ENCODE measurements around the gene PXDN.
"Not testable (repeated sequence)": the region's sequence is repeated elsewhere in the genome, so short reads cannot be mapped to it uniquely, and the experiment has no call there.

The PXDN gene

GRCh38 chr2:1625281-1626001 is 118.9 kb downstream of the PXDN start:
- Histone ChIP-seq H3K27me3 (ENCODE audit: insufficient read depth, low read depth) (no peaks in the 10 kb centered on the region), H3K27ac (no peak overlapping the region), H3K4me1 (ENCODE audit: low read depth, poor library complexity, severe bottlenecking) (no peaks in the 10 kb centered on the region), H3K4me2 (no peak overlapping the region), H2AFZ (ENCODE audit: low read depth) (no peak overlapping the region), H3K36me3 (ENCODE audit: insufficient read depth) (no peaks in the 10 kb centered on the region), H3K9ac (no peak overlapping the region), H4K20me1 (ENCODE audit: insufficient read depth) (no peaks in the 10 kb centered on the region), H3K4me3 (IDR thresholded peaks at IDR 0.05; ENCODE audit: insufficient read depth, low read depth, low read length) (no peak overlapping the region), H3K79me2 (ENCODE audit: insufficient read depth, low read depth) (no peaks in the 10 kb centered on the region)
- TF ChIP-seq, protein P1, sequence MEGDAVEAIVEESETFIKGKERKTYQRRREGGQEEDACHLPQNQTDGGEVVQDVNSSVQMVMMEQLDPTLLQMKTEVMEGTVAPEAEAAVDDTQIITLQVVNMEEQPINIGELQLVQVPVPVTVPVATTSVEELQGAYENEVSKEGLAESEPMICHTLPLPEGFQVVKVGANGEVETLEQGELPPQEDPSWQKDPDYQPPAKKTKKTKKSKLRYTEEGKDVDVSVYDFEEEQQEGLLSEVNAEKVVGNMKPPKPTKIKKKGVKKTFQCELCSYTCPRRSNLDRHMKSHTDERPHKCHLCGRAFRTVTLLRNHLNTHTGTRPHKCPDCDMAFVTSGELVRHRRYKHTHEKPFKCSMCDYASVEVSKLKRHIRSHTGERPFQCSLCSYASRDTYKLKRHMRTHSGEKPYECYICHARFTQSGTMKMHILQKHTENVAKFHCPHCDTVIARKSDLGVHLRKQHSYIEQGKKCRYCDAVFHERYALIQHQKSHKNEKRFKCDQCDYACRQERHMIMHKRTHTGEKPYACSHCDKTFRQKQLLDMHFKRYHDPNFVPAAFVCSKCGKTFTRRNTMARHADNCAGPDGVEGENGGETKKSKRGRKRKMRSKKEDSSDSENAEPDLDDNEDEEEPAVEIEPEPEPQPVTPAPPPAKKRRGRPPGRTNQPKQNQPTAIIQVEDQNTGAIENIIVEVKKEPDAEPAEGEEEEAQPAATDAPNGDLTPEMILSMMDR (conservative IDR thresholded peaks at IDR 0.05; ENCODE audit: low read depth, low read length), result no peak

GRCh38 chr2:1623906-1624445 is 120.3 kb downstream of the PXDN start:
- H2AFZ ChIP-seq (ENCODE audit: low read depth), result no peak overlapping the region
- no peaks in the 10 kb centered on the region for H3K27me3 ChIP-seq (ENCODE audit: insufficient read depth, low read depth)
- H4K20me1 ChIP-seq (ENCODE audit: insufficient read depth), result no peaks in the 10 kb centered on the region
- no peak overlapping the region for H3K4me3 ChIP-seq (IDR thresholded peaks at IDR 0.05; ENCODE audit: insufficient read depth, low read depth, low read length)
- no peak overlapping the region for H3K4me2 ChIP-seq
- TF ChIP-seq, protein P1 (conservative IDR thresholded peaks at IDR 0.05; ENCODE audit: low read depth, low read length), result no peak
- H3K4me1 ChIP-seq (ENCODE audit: low read depth, poor library complexity, severe bottlenecking), result no peaks in the 10 kb centered on the region
- no peaks in the 10 kb centered on the region for H3K36me3 ChIP-seq (ENCODE audit: insufficient read depth)
- no peak overlapping the region for H3K27ac ChIP-seq
- no peak overlapping the region for H3K9ac ChIP-seq
- H3K79me2 ChIP-seq (ENCODE audit: insufficient read depth, low read depth), result no peaks in the 10 kb centered on the region

- Histone ChIP-seq H3K79me2 (ENCODE audit: insufficient read depth, low read depth) (no peaks in the 10 kb centered on the region), H3K4me3 (IDR thresholded peaks at IDR 0.05; ENCODE audit: insufficient read depth, low read depth, low read length) (no peak overlapping the region), H3K9ac (no peak overlapping the region), H2AFZ (ENCODE audit: low read depth) (no peak overlapping the region), H3K4me2 (no peak overlapping the region), H4K20me1 (ENCODE audit: insufficient read depth) (no peaks in the 10 kb centered on the region), H3K27ac (no peak overlapping the region), H3K4me1 (ENCODE audit: low read depth, poor library complexity, severe bottlenecking) (no peaks in the 10 kb centered on the region), H3K27me3 (ENCODE audit: insufficient read depth, low read depth) (no peaks in the 10 kb centered on the region), H3K36me3 (ENCODE audit: insufficient read depth) (no peaks in the 10 kb centered on the region)
- TF ChIP-seq, protein P1 (conservative IDR thresholded peaks at IDR 0.05; ENCODE audit: low read depth, low read length), result no peak
Measured at GRCh38 chr2:1622521-1623200, 121.7 kb downstream of the PXDN start.

- not testable (repeated sequence) for H3K4me3 ChIP-seq (IDR thresholded peaks at IDR 0.05; ENCODE audit: insufficient read depth, low read depth, low read length); H3K4me1 ChIP-seq (ENCODE audit: low read depth, poor library complexity, severe bottlenecking)
Measured at GRCh38 chr2:1621976-1622375, 122.3 kb downstream of the PXDN start.

DNA sequence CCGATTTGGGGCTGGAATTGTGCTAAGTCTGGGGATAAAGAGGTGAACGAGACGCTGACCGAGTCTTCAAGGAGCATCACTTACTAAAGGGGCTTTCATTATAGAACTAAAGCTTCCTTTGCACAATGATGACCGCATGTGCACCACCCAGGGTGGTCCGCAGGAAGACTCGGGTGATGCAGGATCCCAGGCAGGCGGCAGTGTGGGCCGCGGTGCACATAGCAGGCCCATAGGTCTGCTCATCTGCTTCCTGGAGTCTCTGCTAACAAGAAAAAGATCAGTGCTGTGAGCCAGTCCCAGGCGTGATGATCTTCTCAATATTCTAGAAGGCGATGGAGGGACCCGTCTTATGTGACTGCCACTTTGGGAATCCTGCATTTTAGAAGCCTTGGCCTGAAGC is 122.8 kb downstream of the PXDN start:
- H2AFZ ChIP-seq (ENCODE audit: low read depth), result no peak overlapping the region
- TF ChIP-seq, protein P1 (conservative IDR thresholded peaks at IDR 0.05; ENCODE audit: low read depth, low read length), result no peak
- no peak overlapping the region for H3K9ac ChIP-seq
- no peaks in the 10 kb centered on the region for H4K20me1 ChIP-seq (ENCODE audit: insufficient read depth)
- H3K79me2 ChIP-seq (ENCODE audit: insufficient read depth, low read depth), result no peaks in the 10 kb centered on the region
- no peaks in the 10 kb centered on the region for H3K4me1 ChIP-seq (ENCODE audit: low read depth, poor library complexity, severe bottlenecking)
- no peak overlapping the region for H3K4me3 ChIP-seq (IDR thresholded peaks at IDR 0.05; ENCODE audit: insufficient read depth, low read depth, low read length)
- H3K27me3 ChIP-seq (ENCODE audit: insufficient read depth, low read depth), result no peaks in the 10 kb centered on the region
- no peaks in the 10 kb centered on the region for H3K36me3 ChIP-seq (ENCODE audit: insufficient read depth)
- no peak overlapping the region for H3K27ac ChIP-seq
- no peak overlapping the region for H3K4me2 ChIP-seq

More at GRCh38 chr2:1621976-1622375, 122.3 kb downstream of the PXDN start:
- H3K27me3 ChIP-seq (ENCODE audit: insufficient read depth, low read depth); H4K20me1 ChIP-seq (ENCODE audit: insufficient read depth); H3K79me2 ChIP-seq (ENCODE audit: insufficient read depth, low read depth); H3K36me3 ChIP-seq (ENCODE audit: insufficient read depth); H3K4me2 ChIP-seq; H2AFZ ChIP-seq (ENCODE audit: low read depth); H3K9ac ChIP-seq; H3K27ac ChIP-seq: not testable (repeated sequence)
